TTC549 (cell line): Measurements from ENCODE around the gene CTDNEP1.
"Not testable (repeated sequence)": the region's sequence is repeated elsewhere in the genome, so short reads cannot be mapped to it uniquely, and the experiment has no call there.

Experiments used
- FAIRE-seq: peaks from 2 replicates; lab custom pipeline; 2012; peaks lifted over from hg19 to GRCh38; lab: Jason Lieb, UNC

Gene CTDNEP1

GRCh38 chr17:7246779-7247178 is 4.8 kb downstream of the CTDNEP1 start:
- FAIRE-seq, result no peak

- not testable (repeated sequence) for FAIRE-seq
Measured at GRCh38 chr17:7243838-7244237, 7.7 kb downstream of the CTDNEP1 start.

GRCh38 chr17:7243453-7243729 is 8.1 kb downstream of the CTDNEP1 start:
- no peak for FAIRE-seq

DNA sequence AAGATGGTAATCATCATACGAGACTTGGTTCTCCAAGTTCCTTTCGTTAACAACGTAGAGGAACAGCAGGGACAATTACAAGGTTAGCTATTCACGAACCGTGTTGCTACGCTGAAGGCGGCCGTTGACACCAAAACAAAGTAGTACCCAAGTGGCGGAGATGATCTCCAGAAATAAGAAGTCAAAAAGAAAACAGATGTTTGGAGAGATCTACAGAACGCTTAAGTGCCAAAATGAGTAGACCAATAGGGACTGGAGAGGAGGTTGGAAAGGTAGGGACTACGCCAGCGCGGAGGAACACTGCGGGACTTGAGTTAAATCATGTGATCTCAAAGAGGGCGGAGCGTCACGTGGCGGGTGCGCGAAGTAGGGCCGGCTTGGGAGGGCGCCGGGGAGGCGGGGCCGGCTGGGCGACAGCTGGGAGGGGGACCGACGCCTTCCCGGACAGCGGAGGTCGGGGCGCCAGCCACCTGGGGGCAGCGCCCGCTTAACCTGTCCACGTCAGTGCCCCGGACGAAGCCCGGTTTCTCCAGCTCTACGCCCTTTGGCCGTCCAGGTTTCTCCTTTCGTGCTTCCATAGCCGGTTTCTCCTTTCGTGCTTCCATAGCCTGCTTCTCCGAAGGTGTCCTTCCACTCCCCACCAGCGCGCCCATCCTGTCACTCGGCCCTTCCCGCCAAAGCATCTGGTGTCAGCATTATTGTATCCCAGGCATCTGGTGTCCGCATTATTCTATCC is 8.6 kb downstream of the CTDNEP1 start:
- FAIRE-seq, result no peak

DNA sequence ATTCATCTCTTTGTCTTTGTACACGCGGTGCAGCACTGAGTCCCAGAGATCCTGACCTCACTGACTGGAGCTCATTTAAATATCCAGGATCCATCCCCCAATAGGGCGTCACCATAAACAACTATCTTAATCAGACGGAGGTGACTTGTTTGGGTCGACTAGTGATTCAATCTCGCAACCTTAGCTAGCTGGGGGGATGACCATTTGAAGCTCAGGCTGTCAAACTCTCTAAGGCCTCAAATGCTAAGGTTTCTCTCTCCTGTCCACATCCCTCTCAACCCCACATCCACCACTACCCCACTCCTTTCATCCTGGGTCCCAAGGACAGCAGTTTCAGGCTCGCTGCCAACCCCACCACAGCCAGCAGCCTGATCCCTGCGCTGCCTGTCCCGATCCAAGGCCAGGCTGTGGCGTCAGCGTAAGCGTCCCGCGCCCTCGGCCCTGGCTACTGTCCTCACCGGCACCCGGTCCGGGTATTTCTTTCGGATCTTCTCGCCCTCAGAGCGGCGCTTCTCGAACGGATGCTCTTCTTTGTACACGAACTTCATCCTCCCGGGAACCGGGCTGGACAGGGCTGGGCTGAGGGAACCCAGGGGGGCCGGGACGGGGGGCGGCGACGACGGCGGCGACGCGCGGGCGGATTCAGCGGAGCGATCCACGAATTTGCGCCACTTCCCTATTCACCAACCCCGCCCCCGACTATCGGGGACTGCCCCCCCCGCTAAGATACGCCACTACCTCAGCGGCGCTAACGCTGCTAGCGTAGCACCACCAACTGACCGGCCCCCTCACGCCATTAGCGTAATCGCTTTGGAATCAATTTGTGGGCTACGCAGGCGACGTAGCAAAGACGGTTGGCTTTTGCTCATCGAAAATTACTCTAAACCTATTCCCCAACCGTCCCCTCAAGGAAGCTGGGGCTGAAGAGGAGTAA is 9.5 kb downstream of the CTDNEP1 start, which contains the start of gene GABARAP:
Gene GABARAP, minus strand, starts transcription at position 667 of the 934 bp plus-strand sequence. Its CDS starts 119 bp downstream, at position 548.
- no peak for FAIRE-seq

DNA sequence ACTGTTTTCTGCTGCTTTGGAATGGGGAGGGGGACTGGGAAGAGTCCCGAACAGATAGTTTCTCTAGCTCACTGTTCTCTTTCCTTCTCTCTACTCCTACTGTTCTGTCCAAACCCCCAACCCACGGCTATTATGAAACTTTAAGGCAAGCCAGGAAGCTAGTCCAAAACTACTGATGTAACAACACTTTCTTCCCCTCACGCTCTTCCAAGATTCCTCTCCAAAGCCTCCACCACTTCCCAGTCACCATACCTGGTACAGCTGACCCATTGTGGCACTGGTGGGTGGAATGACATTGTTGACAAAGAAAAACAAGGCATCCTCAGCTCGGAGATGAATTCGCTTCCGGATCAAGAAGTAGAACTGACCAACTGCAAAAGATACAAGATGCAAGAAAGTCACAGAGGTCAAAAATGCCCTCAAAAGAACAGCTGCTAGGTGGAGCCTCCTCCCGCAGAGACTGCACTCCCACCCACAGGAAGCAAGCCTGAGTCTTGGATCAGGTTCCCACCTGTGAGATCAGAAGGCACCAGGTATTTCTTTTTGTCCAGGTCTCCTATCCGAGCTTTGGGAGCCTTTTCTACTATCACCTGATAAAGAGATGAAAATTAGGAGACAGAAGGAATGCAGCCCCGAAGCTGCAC is 10.3 kb downstream of the CTDNEP1 start:
- FAIRE-seq, result no peak

GRCh38 chr17:7240375-7240774 is 11.2 kb downstream of the CTDNEP1 start:
- FAIRE-seq, result no peak

DNA sequence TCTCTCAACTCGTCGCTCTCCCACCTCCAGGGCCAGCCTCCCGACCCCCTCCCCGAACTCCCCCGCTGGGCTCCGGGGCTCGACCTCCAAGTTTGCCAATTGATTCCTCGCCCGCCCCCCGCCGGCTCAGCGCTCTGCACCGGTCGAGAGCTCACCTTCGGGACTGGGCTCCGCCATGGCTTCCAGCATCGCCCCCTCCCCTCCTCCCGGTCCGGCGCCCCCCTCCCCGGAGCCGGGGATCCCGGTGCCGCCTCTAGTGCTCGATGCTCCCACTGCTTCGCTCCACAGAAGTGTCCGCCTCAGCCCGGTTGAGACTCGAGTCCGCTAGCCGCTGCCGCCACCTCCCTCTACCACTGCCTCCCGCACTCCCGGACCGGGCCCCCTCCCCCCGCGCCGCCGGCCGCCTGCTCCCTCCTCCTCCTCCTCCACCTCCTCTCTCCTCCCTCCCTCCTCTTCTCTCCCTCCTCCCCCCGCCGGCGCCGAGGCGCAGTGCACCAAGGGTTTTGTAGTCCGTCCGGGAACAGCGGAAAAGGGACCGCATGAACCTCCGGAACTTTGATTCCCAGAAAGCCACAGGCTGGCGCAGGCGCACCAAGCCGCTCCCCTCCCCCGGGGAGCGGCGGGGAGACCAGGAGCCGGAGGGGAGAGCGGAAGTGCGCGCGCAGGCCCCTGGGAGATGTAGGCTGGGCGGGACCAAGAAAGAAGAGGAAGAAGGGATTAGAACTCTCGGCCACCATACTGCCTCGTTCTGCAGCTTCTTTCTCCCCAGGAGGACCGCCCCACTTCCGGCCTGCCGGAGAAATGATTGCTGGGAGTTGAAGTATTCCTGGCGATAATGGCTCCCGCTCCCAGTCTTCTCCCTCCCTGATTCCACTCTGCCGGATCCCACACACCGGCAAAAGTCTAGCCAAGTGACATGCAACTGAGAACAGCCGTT is 12.2 kb downstream of the CTDNEP1 start, which contains the start of gene PHF23:
Gene PHF23, minus strand, starts transcription at position 367 of the 937 bp plus-strand sequence. Its CDS starts 178 bp downstream, at position 189.
- FAIRE-seq, result peak; percentile 93

GRCh38 chr17:7238420-7239090 is 13.0 kb downstream of the CTDNEP1 start:
- no peak for FAIRE-seq

- FAIRE-seq, result no peak
Measured at GRCh38 chr17:7237761-7238419, 13.6 kb downstream of the CTDNEP1 start.

DNA sequence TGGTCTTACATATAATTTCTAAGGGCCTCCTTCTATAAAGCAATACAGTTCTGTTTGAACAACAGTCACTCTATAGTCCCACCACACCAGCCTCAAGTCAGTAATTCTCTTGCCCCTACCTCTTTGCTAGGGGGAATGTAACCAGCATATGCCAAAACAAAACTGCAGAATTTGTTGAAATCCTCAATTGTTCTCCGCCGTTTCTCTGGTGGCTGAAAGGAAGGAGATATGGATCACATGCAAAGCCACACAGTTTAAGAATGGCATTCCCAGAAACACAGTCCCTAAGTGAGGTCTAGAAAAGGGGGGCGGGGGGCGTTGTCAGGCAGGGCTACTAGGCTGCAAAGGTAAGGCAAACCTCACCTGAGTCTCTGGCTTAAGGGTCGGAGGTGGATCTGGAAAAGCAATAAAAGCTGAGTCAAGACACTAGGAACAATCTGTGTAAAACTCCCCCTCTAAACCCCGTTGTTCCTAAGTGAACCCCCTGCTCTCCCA is 14.2 kb downstream of the CTDNEP1 start:
- FAIRE-seq, result no peak

- FAIRE-seq, result no peak
Measured at GRCh38 chr17:7236808-7237207, 14.7 kb downstream of the CTDNEP1 start.

DNA sequence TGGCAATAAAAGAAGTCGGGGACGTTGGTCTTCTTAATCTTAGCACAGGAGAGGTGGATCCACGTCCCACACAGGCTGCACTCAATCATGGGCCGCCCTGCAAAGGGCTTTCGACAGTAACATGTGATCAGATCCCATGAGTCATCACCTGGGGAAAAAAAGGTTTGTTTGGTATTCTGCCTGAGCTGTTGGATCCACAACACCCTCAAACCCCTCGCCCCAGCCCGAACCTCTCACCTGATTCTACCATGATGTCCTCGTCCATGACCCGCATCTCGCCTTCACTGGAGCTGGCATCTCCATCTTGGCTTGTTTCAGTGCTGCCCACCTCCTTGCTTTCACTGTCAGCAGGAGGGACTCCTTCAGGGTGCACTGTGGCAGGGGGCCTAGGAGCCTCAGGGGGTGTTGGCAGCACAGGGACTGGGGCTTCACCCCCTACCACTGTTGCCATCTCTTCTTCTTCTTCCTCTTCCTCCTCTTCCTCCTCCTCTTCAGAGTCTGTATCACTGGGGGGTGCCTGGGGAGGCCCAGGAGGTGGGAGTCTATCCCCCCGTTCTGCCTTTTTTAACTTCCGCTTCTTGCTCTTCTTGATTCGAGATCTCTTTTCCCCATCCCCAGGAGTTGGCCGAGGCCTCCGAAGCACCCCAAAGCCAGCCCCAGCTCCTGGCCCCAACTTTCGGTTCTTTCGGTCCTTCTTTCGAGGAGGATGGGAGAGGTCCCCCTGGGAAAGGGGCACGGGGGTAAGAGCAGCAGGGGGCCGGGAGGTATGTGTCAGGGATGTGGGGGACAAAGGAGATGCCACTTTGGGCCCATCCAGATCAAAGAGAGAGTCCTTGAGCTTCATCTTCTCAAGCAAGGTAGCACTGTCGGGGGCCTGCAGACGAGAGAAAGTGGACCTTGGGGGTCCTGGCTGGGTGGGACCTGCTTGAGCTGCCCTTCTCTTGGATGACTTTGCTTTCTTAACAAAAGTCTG is 15.6 kb downstream of the CTDNEP1 start:
- FAIRE-seq, result no peak

GRCh38 chr17:7234083-7234951 is 17.2 kb downstream of the CTDNEP1 start, which contains the start of gene DVL2:
DVL2 (minus strand) TSS chr17:7234517; CDS start chr17:7234262, 255 bp downstream.
- no peak for FAIRE-seq

DNA sequence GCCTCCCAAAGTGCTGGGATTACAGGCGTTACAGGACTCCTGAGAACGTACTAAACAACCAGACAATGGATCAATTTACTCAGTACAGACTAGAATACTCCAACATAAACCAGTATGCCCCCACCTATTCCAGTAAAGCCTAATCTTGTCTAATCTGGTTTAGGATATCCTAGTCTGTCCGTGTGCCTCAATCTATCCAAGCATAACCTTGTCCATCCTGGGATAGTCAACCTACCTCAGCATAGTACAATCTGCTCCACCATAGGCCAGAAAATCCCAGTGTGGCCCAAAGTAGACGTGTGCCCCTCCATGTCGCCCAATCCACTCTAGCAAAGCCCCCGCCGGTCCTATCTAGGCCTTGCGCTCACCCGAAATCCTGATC is 17.8 kb downstream of the CTDNEP1 start:
- FAIRE-seq, result no peak

GRCh38 chr17:7232114-7232513 is 19.4 kb downstream of the CTDNEP1 start:
- FAIRE-seq, result no peak

DNA sequence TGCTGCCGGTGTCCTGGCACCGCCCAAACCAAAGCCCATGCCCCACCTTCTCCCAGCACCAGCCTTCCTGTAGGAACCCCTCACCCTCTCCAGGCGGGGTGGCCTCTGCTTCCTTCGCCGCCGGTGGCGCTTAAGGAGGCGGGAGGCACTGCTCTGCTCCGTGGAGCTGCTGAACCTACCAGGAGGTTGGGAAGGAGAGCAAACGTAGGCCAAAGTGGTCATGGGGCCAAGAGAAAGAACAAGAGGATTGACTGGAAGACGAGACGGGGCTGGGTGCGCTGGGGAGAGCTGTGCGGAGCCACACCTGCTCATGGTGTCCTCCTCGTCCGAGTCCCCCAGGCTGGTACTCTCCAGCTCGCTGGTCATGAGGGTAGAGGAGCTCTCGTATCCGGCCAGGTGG is 22.0 kb downstream of the CTDNEP1 start:
- FAIRE-seq, result no peak

DNA sequence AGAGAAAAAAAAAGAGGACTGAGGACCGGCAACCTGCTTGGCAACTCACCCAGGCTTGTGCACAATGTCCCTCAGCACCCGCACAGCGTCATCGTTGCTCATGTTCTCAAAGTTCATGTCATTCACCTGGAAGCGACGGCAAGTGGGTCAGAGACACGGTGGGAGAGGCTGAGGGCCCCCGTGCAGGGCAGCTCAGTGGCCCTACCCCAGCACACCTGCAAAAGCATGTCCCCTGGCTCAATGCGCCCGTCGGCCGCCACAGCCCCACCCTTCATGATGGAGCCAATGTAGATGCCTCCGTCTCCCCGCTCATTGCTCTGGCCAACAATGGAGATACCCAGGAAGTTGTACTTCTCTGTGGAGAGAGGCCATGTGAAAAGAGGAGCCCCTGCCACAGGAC is 22.6 kb downstream of the CTDNEP1 start:
- FAIRE-seq, result no peak
